Measurements from ENCODE around the gene WDFY4. TPM values are rescaled to one million over a fixed set of nuclear protein-coding genes. Genes with fewer than 3 reads are reported as not detected.

WDFY4 gene
- polyA plus RNA-seq, 1 donor from 2014 or later = not detected

GRCh38 chr10:48843198-48843597 lies 158.5 kb downstream of the WDFY4 start:
- H3K4me3 ChIP-seq (ENCODE audit: low read length) = no peak overlapping the region
- TF ChIP-seq MXI1 (conservative IDR thresholded peaks at IDR 0.05; ENCODE audit: poor library complexity, severe bottlenecking) = no peak

GRCh38 chr10:48844616-48845015 lies 159.9 kb downstream of the WDFY4 start:
- Histone ChIP-seq H2AFZ (ENCODE audit: low read depth, low read length) (no peak overlapping the region), H3K27me3 (ENCODE audit: insufficient read depth, low read depth, low read length) (no peaks in the 10 kb centered on the region), H3F3A (ENCODE audit: insufficient read depth, low read length, poor library complexity, severe bottlenecking) (no peaks in the 10 kb centered on the region), H3K4me3 (ENCODE audit: low read length) (no peak overlapping the region), H3K27ac (ENCODE audit: low read length) (no peak overlapping the region), H3K4me2 (ENCODE audit: low read length) (no peak overlapping the region), H3K79me2 (replicated peaks; ENCODE audit: insufficient read depth, low read length) (no peaks in the 10 kb centered on the region), H3K9me3 (ENCODE audit: low read length) (no peaks in the 10 kb centered on the region), H4K20me1 (ENCODE audit: insufficient read depth) (no peaks in the 10 kb centered on the region), H3K36me3 (ENCODE audit: insufficient read depth, low read length) (no peaks in the 10 kb centered on the region), H3K9me2 (ENCODE audit: insufficient read depth, low read length) (no peaks in the 10 kb centered on the region), H3K9ac (ENCODE audit: low read length) (no peak overlapping the region)
- TF ChIP-seq CTCF (IDR thresholded peaks at IDR 0.05; ENCODE audit: poor library complexity, severe bottlenecking) = no peak
- TF ChIP-seq MXI1 (conservative IDR thresholded peaks at IDR 0.05; ENCODE audit: poor library complexity, severe bottlenecking) = no peak
- no peak for TF ChIP-seq REST (IDR thresholded peaks at IDR 0.05; ENCODE audit: borderline replicate concordance)
- no peak for TF ChIP-seq EZH2 (IDR thresholded peaks at IDR 0.05; ENCODE audit: borderline replicate concordance, insufficient read depth, low read length, poor library complexity, severe bottlenecking)
- TF ChIP-seq POLR2AphosphoS5 (IDR thresholded peaks at IDR 0.05) = no peak
- TF ChIP-seq EP300 (conservative IDR thresholded peaks at IDR 0.05; ENCODE audit: poor library complexity, severe bottlenecking) = no peak
- no peak for TF ChIP-seq RAD21 (conservative IDR thresholded peaks at IDR 0.05)
- no peak for TF ChIP-seq TAF1 (IDR thresholded peaks at IDR 0.05; ENCODE audit: low read depth)
- TF ChIP-seq SMC3 (conservative IDR thresholded peaks at IDR 0.05; ENCODE audit: poor library complexity) = no peak

More at GRCh38 chr10:48843198-48843597, 158.5 kb downstream of the WDFY4 start:
- H3K4me2 ChIP-seq (ENCODE audit: low read length) = no peak overlapping the region
- no peaks in the 10 kb centered on the region for H4K20me1 ChIP-seq (ENCODE audit: insufficient read depth)
- H3K9ac ChIP-seq (ENCODE audit: low read length) = no peak overlapping the region
- H3K27me3 ChIP-seq (ENCODE audit: insufficient read depth, low read depth, low read length) = no peaks in the 10 kb centered on the region
- H2AFZ ChIP-seq (ENCODE audit: low read depth, low read length) = no peak overlapping the region
- no peak overlapping the region for H3K27ac ChIP-seq (ENCODE audit: low read length)
- H3K9me2 ChIP-seq (ENCODE audit: insufficient read depth, low read length) = no peaks in the 10 kb centered on the region
- H3K79me2 ChIP-seq (replicated peaks; ENCODE audit: insufficient read depth, low read length) = no peaks in the 10 kb centered on the region
- no peaks in the 10 kb centered on the region for H3F3A ChIP-seq (ENCODE audit: insufficient read depth, low read length, poor library complexity, severe bottlenecking)
- no peaks in the 10 kb centered on the region for H3K36me3 ChIP-seq (ENCODE audit: insufficient read depth, low read length)
- no peaks in the 10 kb centered on the region for H3K9me3 ChIP-seq (ENCODE audit: low read length)

DNA sequence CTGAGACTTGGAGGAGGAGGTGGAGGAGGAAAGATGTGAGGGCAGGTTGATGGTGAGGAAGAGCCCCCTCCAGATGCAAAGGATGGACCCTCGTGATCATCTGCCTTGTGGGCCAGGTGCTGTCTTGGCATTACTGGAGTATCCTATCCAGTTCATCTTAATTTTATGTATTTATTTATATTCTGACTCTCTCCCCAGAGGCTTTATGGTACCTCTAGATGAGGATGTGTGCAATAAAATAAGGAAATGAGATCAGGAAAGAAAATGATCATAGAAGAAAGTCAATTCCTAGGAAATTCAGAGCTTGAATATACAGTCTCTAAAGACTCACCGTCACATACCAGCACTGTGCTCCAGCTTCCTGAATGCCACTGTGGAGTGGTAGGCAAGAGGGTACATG lies 160.8 kb downstream of the WDFY4 start:
- H3K9me3 ChIP-seq (ENCODE audit: low read length) = no peaks in the 10 kb centered on the region
- no peaks in the 10 kb centered on the region for H3F3A ChIP-seq (ENCODE audit: insufficient read depth, low read length, poor library complexity, severe bottlenecking)
- no peak overlapping the region for H3K27ac ChIP-seq (ENCODE audit: low read length)
- H3K27me3 ChIP-seq (ENCODE audit: insufficient read depth, low read depth, low read length) = no peaks in the 10 kb centered on the region
- H3K9ac ChIP-seq (ENCODE audit: low read length) = no peak overlapping the region
- no peaks in the 10 kb centered on the region for H3K9me2 ChIP-seq (ENCODE audit: insufficient read depth, low read length)
- no peak overlapping the region for H3K4me2 ChIP-seq (ENCODE audit: low read length)
- H4K20me1 ChIP-seq (ENCODE audit: insufficient read depth) = no peaks in the 10 kb centered on the region
- H3K4me3 ChIP-seq (ENCODE audit: low read length) = no peak overlapping the region
- H3K36me3 ChIP-seq (ENCODE audit: insufficient read depth, low read length) = no peaks in the 10 kb centered on the region
- H2AFZ ChIP-seq (ENCODE audit: low read depth, low read length) = no peak overlapping the region
- TF ChIP-seq TAF1 (IDR thresholded peaks at IDR 0.05; ENCODE audit: low read depth) (no peak), RAD21 (conservative IDR thresholded peaks at IDR 0.05) (no peak), REST (IDR thresholded peaks at IDR 0.05; ENCODE audit: borderline replicate concordance) (no peak), EP300 (conservative IDR thresholded peaks at IDR 0.05; ENCODE audit: poor library complexity, severe bottlenecking) (no peak), CTCF (IDR thresholded peaks at IDR 0.05; ENCODE audit: poor library complexity, severe bottlenecking) (no peak), POLR2AphosphoS5 (IDR thresholded peaks at IDR 0.05) (no peak), EZH2 (IDR thresholded peaks at IDR 0.05; ENCODE audit: borderline replicate concordance, insufficient read depth, low read length, poor library complexity, severe bottlenecking) (no peak), SMC3 (conservative IDR thresholded peaks at IDR 0.05; ENCODE audit: poor library complexity) (no peak), MXI1 (conservative IDR thresholded peaks at IDR 0.05; ENCODE audit: poor library complexity, severe bottlenecking) (no peak)
- H3K79me2 ChIP-seq (replicated peaks; ENCODE audit: insufficient read depth, low read length) = no peaks in the 10 kb centered on the region
